Smooth muscle cell (in vitro differentiated cells): ENCODE results near the gene EGLN3. TPM values are rescaled to one million over a fixed set of nuclear protein-coding genes. Genes with fewer than 3 reads are reported as not detected.

ENCODE experiments used
- DNase-seq: peaks from one replicate; lab custom pipeline; 2025; ENCODE audit not compliant: unreplicated experiment; lab: John Stamatoyannopoulos, UW
- H2AFZ ChIP-seq: fragments of 200-600 bp; sonication (generic); 2 replicates; pipeline ENCODE4 v1.6.0; 2016; ENCODE audit warnings: antibody characterized with exemption, low read depth, mild to moderate bottlenecking
- H3F3A ChIP-seq: fragments of 200-600 bp; sonication (generic); 2 replicates; pipeline ENCODE4 v1.6.0; 2017; ENCODE audit warnings: antibody characterized with exemption, low read depth
- H3K27ac ChIP-seq: fragments of 200-600 bp; sonication (generic); 2 replicates; pipeline ENCODE4 v1.5.1; 2016; ENCODE audit warnings: low read depth, mild to moderate bottlenecking
- H3K27me3 ChIP-seq: fragments of 200-600 bp; sonication (generic); 2 replicates; pipeline ENCODE4 v1.6.1; 2016; ENCODE audit warnings: low read depth, mild to moderate bottlenecking
- H3K36me3 ChIP-seq: fragments of 200-600 bp; sonication (generic); 2 replicates; pipeline ENCODE4 v1.5.1; 2016; ENCODE audit warnings: low read depth
- H3K4me1 ChIP-seq: fragments of 200-600 bp; sonication (generic); 2 replicates; pipeline ENCODE4 v1.5.1; 2016; ENCODE audit warnings: low read depth
- H3K4me2 ChIP-seq: fragments of 200-600 bp; sonication (generic); 2 replicates; pipeline ENCODE4 v1.6.0; 2016; ENCODE audit warnings: mild to moderate bottlenecking
- H3K4me3 ChIP-seq: fragments of 200-600 bp; sonication (generic); 2 replicates; pipeline ENCODE4 v1.5.1; 2016; ENCODE audit warnings: mild to moderate bottlenecking
- H3K79me2 ChIP-seq: fragments of 200-600 bp; sonication (generic); 2 replicates; pipeline ENCODE4 v1.6.0; 2016; ENCODE audit warnings: low read depth, mild to moderate bottlenecking
- H3K9ac ChIP-seq: fragments of 200-600 bp; sonication (generic); 2 replicates; pipeline ENCODE4 v1.6.0; 2016; ENCODE audit warnings: low read depth
- H3K9me3 ChIP-seq: fragments of 200-600 bp; sonication (generic); replicated peaks from 2 replicates; pipeline ENCODE4 v1.5.1; 2016; ENCODE audit warnings: low read depth
- H4K20me1 ChIP-seq: fragments of 200-600 bp; sonication (generic); 2 replicates; pipeline ENCODE4 v1.6.0; 2016; ENCODE audit warnings: low read depth
- WGBS: methylation state at CpG from one replicate; pipeline ENCODE4 v1.1.7; 2016; ENCODE audit warnings: low lambda C conversion rate; 5-methylcytosine and 5-hydroxymethylcytosine counted together
- polyA plus RNA-seq: library from polyadenylated mRNA; unstranded; fragments of >200 nt; fragmentation: Nextera tagmentation; extraction: Ambion mirVana; gene quantifications from 2 replicates; pipeline ENCODE4 v1.2.1, GENCODE V29; 2016
- total RNA-seq: library from RNA; depleted of rRNA; stranded (reverse); fragments of >200 nt; gene quantifications from 2 replicates; pipeline ENCODE4 v1.2.3, GENCODE V29; 2014
- TF ChIP-seq, protein P1 (sequence below): fragments of 200-600 bp; sonication (generic); IDR thresholded peaks from 2 replicates; pipeline ENCODE4 v1.5.1; 2017; ENCODE audit warnings: borderline replicate concordance, mild to moderate bottlenecking, antibody characterized with exemption; ENCODE audit not compliant: insufficient read depth, poor library complexity, severe bottlenecking

EGLN3 gene
- total and polyA plus RNA-seq, 2 experiments from 2014 or later, result 127 to 146 TPM

DNA sequence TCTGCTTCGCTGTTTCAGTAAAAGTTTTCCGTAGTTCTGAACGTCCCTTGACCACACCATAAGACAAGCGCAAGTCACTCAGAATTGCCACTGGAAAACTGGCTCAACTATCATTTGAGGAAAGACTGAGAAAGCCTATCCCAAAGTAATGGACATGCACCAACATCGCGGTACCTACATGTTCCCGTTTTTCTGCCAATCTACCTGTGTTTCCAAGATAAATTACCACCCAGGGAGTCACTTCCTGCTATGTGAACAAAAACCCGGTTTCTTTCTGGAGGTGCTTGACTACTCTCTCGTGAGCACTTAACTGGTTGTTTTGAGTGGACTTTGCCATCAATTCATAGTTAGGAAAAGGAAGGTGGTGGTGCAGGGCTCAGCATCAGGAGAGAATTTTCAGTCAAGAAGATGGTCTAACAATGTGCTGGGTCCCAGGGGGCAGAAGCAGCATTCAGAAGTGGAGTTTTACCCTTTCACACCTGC, 1.4 kb downstream of the EGLN3 start:
- no peaks in the 10 kb centered on the region for H3K27me3 ChIP-seq
- H2AFZ ChIP-seq, result no peak overlapping the region
- no peak overlapping the region for H3K27ac ChIP-seq
- peak overlapping the region; percentile 91 for H3K4me2 ChIP-seq
- no peak for DNase-seq
- H3K36me3 ChIP-seq, result no peaks in the 10 kb centered on the region
- peaks cover 36% of the 10 kb centered on the region for H3K4me1 ChIP-seq
- peaks cover 64% of the 10 kb centered on the region for H3K79me2 ChIP-seq
- H3K4me3 ChIP-seq, result peak overlapping the region; percentile 79
- H3K9me3 ChIP-seq, result no peaks in the 10 kb centered on the region
- WGBS, result 5% methylated on average over 9 of the region's 9 CpGs
- TF ChIP-seq, protein P1, sequence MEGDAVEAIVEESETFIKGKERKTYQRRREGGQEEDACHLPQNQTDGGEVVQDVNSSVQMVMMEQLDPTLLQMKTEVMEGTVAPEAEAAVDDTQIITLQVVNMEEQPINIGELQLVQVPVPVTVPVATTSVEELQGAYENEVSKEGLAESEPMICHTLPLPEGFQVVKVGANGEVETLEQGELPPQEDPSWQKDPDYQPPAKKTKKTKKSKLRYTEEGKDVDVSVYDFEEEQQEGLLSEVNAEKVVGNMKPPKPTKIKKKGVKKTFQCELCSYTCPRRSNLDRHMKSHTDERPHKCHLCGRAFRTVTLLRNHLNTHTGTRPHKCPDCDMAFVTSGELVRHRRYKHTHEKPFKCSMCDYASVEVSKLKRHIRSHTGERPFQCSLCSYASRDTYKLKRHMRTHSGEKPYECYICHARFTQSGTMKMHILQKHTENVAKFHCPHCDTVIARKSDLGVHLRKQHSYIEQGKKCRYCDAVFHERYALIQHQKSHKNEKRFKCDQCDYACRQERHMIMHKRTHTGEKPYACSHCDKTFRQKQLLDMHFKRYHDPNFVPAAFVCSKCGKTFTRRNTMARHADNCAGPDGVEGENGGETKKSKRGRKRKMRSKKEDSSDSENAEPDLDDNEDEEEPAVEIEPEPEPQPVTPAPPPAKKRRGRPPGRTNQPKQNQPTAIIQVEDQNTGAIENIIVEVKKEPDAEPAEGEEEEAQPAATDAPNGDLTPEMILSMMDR, result no peak
- peak overlapping the region; percentile 75 for H3K9ac ChIP-seq
- peaks cover 64% of the 10 kb centered on the region for H4K20me1 ChIP-seq
- H3F3A ChIP-seq, result no peaks in the 10 kb centered on the region

- peak overlapping the region; percentile 79 for H3K4me3 ChIP-seq
- no peaks in the 10 kb centered on the region for H3K27me3 ChIP-seq
- peak overlapping the region; percentile 75 for H3K9ac ChIP-seq
- no peaks in the 10 kb centered on the region for H3F3A ChIP-seq
- H3K4me2 ChIP-seq, result peak overlapping the region; percentile 91
- 19% methylated on average over 9 of the region's 9 CpGs for WGBS
- TF ChIP-seq, protein P1, result no peak
- DNase-seq, result no peak
- H2AFZ ChIP-seq, result no peak overlapping the region
- no peaks in the 10 kb centered on the region for H3K36me3 ChIP-seq
- H4K20me1 ChIP-seq, result peaks cover 69% of the 10 kb centered on the region
- peaks cover 36% of the 10 kb centered on the region for H3K4me1 ChIP-seq
- peaks cover 69% of the 10 kb centered on the region for H3K79me2 ChIP-seq
- H3K27ac ChIP-seq, result no peak overlapping the region
- H3K9me3 ChIP-seq, result no peaks in the 10 kb centered on the region
Observed at GRCh38 chr14:33948869-33949408, 1.9 kb downstream of the EGLN3 start.

- peak overlapping the region; percentile 75 for H3K9ac ChIP-seq
- no peak overlapping the region for H2AFZ ChIP-seq
- no peak for DNase-seq
- no peaks in the 10 kb centered on the region for H3K9me3 ChIP-seq
- H4K20me1 ChIP-seq, result peaks cover 75% of the 10 kb centered on the region
- H3K27me3 ChIP-seq, result no peaks in the 10 kb centered on the region
- H3K4me3 ChIP-seq, result peak overlapping the region; percentile 79
- TF ChIP-seq, protein P1, result no peak
- 58% methylated on average over 3 of the region's 3 CpGs for WGBS
- no peaks in the 10 kb centered on the region for H3K36me3 ChIP-seq
- no peaks in the 10 kb centered on the region for H3F3A ChIP-seq
- H3K4me1 ChIP-seq, result peaks cover 41% of the 10 kb centered on the region
- peak overlapping the region; percentile 91 for H3K4me2 ChIP-seq
- H3K27ac ChIP-seq, result no peak overlapping the region
- H3K79me2 ChIP-seq, result peaks cover 75% of the 10 kb centered on the region
Observed at GRCh38 chr14:33948145-33948868, 2.6 kb downstream of the EGLN3 start.
